Caco-2 (cell line): ENCODE measurements around the gene MAP3K19. TPM values are rescaled to one million over a fixed set of nuclear protein-coding genes. Genes with fewer than 3 reads are reported as not detected.

Source experiments
- BruUV-seq: library from RNA; stranded (reverse); fragments of 400-500 nt; replicated peaks from 2 replicates; lab custom pipeline; 2021; lab: Mats Ljungman, UMichigan
- CTCF ChIA-PET: fragments of 300-600 bp; sonication (Branson Sonifier 250); formaldehyde crosslinking; loops from one replicate; lab custom pipeline; 2022; ENCODE audit warnings: antibody characterized with exemption; lab: Charles Lee
- POLR2A ChIA-PET: fragments of 300-600 bp; sonication (Branson Sonifier 250); formaldehyde crosslinking; loops from one replicate; lab custom pipeline; 2022; ENCODE audit warnings: antibody characterized with exemption; lab: Charles Lee
- DNase-seq, 2 experiments: peaks; one replicate each; pipeline versions ENCODE4 v3.0.0 to v3.0.0-alpha.2; 2020 to 2022
- H3K27me3 ChIP-seq: replicated peaks from 2 replicates; pipeline ENCODE4 v1.6.0; 2011; ENCODE audit warnings: low read length; ENCODE audit not compliant: control insufficient read depth, insufficient read depth
- H3K36me3 ChIP-seq: 2 replicates; pipeline ENCODE4 v1.5.1; 2011; ENCODE audit warnings: low read length; ENCODE audit not compliant: control insufficient read depth, insufficient read depth
- H3K4me1 ChIP-seq: fragments of 250-450 bp; sonication (Bioruptor Pico); 2 replicates; pipeline ENCODE4 v1.5.1; 2020; ENCODE audit warnings: mild to moderate bottlenecking
- H3K4me3 ChIP-seq: 2 replicates; pipeline ENCODE4 v1.5.1; 2011; ENCODE audit warnings: low read depth, mild to moderate bottlenecking, control low read depth, low read length
- H3K9me3 ChIP-seq: fragments of 250-450 bp; sonication (Bioruptor Pico); 2 replicates; pipeline ENCODE4 v1.5.1; 2020; ENCODE audit warnings: mild to moderate bottlenecking, moderate library complexity
- H3K27ac Mint-ChIP-seq: one replicate; pipeline ENCODE4 v1.8.0; 2022; ENCODE audit warnings: mixed read lengths; ENCODE audit not compliant: unreplicated experiment
- H3K27me3 Mint-ChIP-seq: one replicate; pipeline ENCODE4 v1.8.0; 2022; ENCODE audit warnings: mixed read lengths; ENCODE audit not compliant: insufficient read depth, unreplicated experiment
- H3K36me3 Mint-ChIP-seq: one replicate; pipeline ENCODE4 v1.8.0; 2022; ENCODE audit warnings: mild to moderate bottlenecking, mixed read lengths; ENCODE audit not compliant: insufficient read depth, unreplicated experiment
- H3K4me1 Mint-ChIP-seq: one replicate; pipeline ENCODE4 v1.8.0; 2022; ENCODE audit warnings: low read depth, mixed read lengths; ENCODE audit not compliant: unreplicated experiment
- H3K4me3 Mint-ChIP-seq: one replicate; pipeline ENCODE4 v1.8.0; 2022; ENCODE audit warnings: mild to moderate bottlenecking, moderate library complexity, mixed read lengths; ENCODE audit not compliant: unreplicated experiment
- H3K9me3 Mint-ChIP-seq: one replicate; pipeline ENCODE4 v1.8.0; 2022; ENCODE audit warnings: mixed read lengths; ENCODE audit not compliant: unreplicated experiment
- intact Hi-C: fragments of 100-400 bp; cut with micrococcal nuclease; formaldehyde crosslinking; loops from one replicate; pipeline ENCODE4 v1.10.0; 2022; ENCODE audit not compliant: unreplicated experiment
- total RNA-seq: library from RNA; stranded (reverse); gene quantifications from 2 replicates; pipeline ENCODE4 v1.2.3, GENCODE V29; 2022
- TF ChIP-seq, protein P1 (sequence below), 2 experiments: fragments of 200-600 bp in 1 of 2; IDR thresholded peaks; 1 replicate in 1 of 2; 2 replicates in 1 of 2; pipeline versions ENCODE4 v1.5.1 to v1.8.0; 2011 to 2022; ENCODE audit warnings: antibody characterized with exemption in 1 of 2, control low read depth in 1 of 2, inconsistent platforms in 1 of 2, low read depth in 1 of 2, low read length in 1 of 2, mild to moderate bottlenecking in 1 of 2, moderate library complexity in 1 of 2; ENCODE audit not compliant: insufficient read depth in 1 of 2, severe bottlenecking in 1 of 2, unreplicated experiment in 1 of 2

Gene MAP3K19
- total RNA-seq, 1 experiment from 2014 or later: not detected

DNA sequence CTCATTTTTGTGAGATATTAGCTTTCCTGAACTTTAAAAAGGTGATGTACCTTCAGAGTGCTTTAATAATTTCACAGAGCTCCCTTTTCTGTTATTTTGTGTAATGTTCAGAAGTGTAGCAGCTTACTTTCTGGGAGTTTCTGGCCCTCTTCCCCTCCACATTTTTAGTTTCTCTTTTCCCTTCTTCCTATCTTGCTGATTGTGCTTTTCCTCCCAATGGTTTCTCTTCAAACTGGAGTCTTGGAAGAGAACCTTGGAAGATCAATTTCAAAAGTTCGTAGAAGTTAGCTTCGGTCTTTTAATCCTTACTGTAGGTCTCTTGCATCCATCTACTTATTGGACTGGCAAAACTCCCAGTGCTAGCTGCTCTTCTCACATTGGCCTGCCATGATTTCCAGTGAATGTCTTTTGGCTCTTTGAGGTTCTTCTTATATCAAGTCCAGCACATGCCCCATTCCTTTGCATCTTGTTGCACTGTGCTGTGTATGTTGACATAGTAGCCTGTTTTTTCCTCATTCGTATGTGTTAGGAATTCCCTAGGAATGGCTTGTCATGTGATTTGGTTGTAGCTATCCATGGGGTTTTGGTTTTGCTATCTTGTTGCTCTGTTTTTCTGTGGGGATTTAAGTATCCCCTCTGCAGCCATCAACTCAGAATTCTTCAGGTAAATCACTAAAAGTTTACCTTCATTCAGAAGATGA is 120.9 kb downstream of the MAP3K19 start:
- intact Hi-C loops: no loop called here
- H3K4me1 Mint-ChIP-seq: peaks cover 19% of the 10 kb centered on the region
- peak overlapping the region; percentile 10 for H3K27ac Mint-ChIP-seq
- POLR2A ChIA-PET: no interaction called here
- H3K4me1 ChIP-seq: no peaks in the 10 kb centered on the region
- H3K4me3 ChIP-seq: no peak overlapping the region
- CTCF ChIA-PET: no interaction called here
- H3K36me3 Mint-ChIP-seq: peaks cover 50% of the 10 kb centered on the region
- DNase-seq: no peak
- no peaks in the 10 kb centered on the region for H3K9me3 ChIP-seq
- TF ChIP-seq, protein P1, sequence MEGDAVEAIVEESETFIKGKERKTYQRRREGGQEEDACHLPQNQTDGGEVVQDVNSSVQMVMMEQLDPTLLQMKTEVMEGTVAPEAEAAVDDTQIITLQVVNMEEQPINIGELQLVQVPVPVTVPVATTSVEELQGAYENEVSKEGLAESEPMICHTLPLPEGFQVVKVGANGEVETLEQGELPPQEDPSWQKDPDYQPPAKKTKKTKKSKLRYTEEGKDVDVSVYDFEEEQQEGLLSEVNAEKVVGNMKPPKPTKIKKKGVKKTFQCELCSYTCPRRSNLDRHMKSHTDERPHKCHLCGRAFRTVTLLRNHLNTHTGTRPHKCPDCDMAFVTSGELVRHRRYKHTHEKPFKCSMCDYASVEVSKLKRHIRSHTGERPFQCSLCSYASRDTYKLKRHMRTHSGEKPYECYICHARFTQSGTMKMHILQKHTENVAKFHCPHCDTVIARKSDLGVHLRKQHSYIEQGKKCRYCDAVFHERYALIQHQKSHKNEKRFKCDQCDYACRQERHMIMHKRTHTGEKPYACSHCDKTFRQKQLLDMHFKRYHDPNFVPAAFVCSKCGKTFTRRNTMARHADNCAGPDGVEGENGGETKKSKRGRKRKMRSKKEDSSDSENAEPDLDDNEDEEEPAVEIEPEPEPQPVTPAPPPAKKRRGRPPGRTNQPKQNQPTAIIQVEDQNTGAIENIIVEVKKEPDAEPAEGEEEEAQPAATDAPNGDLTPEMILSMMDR (IDR thresholded peaks at IDR 0.05; ENCODE audit: insufficient read depth in 1 of 2, low read depth in 1 of 2, low read length in 1 of 2, severe bottlenecking in 1 of 2, unreplicated experiment in 1 of 2): no peak
- H3K9me3 Mint-ChIP-seq: no peaks in the 10 kb centered on the region
- no peaks in the 10 kb centered on the region for H3K27me3 Mint-ChIP-seq
- no peak overlapping the region for H3K4me3 Mint-ChIP-seq
- 0 out of 2 replicates have a peak, but pooled peaks cover 2% of the 10 kb centered on the region for H3K36me3 ChIP-seq
- BruUV-seq: no TSS peak
- no peaks in the 10 kb centered on the region for H3K27me3 ChIP-seq

DNA sequence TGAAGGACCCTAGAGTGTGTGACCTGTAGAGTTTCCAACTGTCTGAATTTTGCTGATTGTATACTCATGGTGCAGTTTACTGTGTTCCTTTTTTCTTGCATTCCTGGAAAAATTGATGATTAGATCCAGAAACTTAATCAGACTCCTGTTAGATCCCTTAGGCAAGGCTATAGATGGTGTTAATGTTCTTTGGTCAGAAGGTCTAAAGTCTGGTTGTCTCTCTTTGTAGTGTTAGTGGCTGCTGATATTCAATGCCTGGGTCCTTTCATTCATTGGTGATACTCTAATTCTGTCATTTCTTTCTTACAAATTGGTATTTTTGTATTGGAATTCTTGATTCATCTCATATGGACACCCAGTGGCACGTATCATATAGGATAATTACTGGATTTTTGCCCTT is 122.3 kb downstream of the MAP3K19 start:
- intact Hi-C loops: no loop called here
- peaks cover 19% of the 10 kb centered on the region for H3K4me1 Mint-ChIP-seq
- H3K36me3 ChIP-seq: 0 out of 2 replicates have a peak, but pooled peaks cover 2% of the 10 kb centered on the region
- ChIA-PET CTCF (no interaction called here), POLR2A (interaction anchor here (0.6 kb wide), 1 partner anchor 704 kb away, joined by 3 read pairs; no protein-coding TSS in a partner anchor)
- H3K9me3 ChIP-seq: no peaks in the 10 kb centered on the region
- no peaks in the 10 kb centered on the region for H3K27me3 ChIP-seq
- no peak for DNase-seq
- H3K27ac Mint-ChIP-seq: no peak overlapping the region
- TF ChIP-seq, protein P1 (IDR thresholded peaks at IDR 0.05; ENCODE audit: insufficient read depth in 1 of 2, low read depth in 1 of 2, low read length in 1 of 2, severe bottlenecking in 1 of 2, unreplicated experiment in 1 of 2): no peak
- H3K9me3 Mint-ChIP-seq: no peaks in the 10 kb centered on the region
- no TSS peak for BruUV-seq
- H3K27me3 Mint-ChIP-seq: no peaks in the 10 kb centered on the region
- no peak overlapping the region for H3K4me3 Mint-ChIP-seq
- H3K36me3 Mint-ChIP-seq: peaks cover 46% of the 10 kb centered on the region
- no peak overlapping the region for H3K4me3 ChIP-seq
- H3K4me1 ChIP-seq: 0 out of 2 replicates have a peak, but pooled peaks cover 3% of the 10 kb centered on the region

DNA sequence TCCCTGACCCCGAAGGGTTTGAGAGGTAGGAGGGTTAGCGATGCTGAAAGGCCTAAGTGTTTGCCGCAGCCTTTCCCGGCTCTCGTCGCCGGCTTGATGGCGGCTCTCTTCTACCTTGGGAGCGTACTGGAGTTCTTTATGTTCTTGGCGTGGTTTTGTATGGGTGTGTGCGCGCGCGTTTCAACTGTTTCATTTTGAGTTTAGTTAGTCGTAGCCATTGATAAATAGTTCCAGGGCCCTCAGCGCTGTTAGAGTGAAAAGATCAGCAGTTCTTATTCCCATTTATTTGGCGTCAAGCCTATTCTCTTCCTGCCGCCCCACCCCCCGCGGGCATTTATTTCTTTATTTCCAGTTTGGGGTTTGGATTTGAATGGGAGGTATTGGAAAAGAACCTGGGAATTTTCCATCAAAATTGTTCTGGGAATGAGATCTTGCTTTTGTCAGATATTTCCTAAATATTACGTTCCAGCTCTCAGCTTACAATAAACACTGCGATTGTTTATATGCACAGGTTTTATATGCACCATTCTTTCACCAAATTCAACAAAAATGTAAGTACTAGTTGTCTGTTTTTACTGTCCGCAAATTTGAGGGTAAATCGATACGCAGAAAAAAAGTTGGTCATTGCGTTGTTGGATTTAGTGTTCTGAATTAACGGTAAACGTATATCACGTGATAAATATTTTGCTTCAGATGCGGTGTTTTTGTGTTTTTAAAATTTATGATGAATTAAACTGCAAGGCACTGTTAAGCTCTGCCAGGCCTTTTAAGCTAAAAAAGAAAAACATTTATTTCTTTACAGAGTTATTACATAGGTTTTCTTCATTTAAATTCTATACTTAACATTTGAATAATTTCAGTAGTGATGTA is 127.7 kb downstream of the MAP3K19 start:
- no peaks in the 10 kb centered on the region for H3K27me3 Mint-ChIP-seq
- DNase-seq: no peak
- H3K4me1 Mint-ChIP-seq: peaks cover 1% of the 10 kb centered on the region
- peaks cover 37% of the 10 kb centered on the region for H3K36me3 Mint-ChIP-seq
- H3K9me3 Mint-ChIP-seq: no peaks in the 10 kb centered on the region
- H3K4me3 Mint-ChIP-seq: peak overlapping the region; percentile 92
- no TSS peak for BruUV-seq
- Histone ChIP-seq H3K4me1 (0 out of 2 replicates have a peak, but pooled peaks cover 8% of the 10 kb centered on the region), H3K9me3 (no peaks in the 10 kb centered on the region), H3K36me3 (no peaks in the 10 kb centered on the region), H3K27me3 (no peaks in the 10 kb centered on the region), H3K4me3 (peak overlapping the region; percentile 89)
- CTCF ChIA-PET: no interaction called here
- TF ChIP-seq, protein P1 (IDR thresholded peaks at IDR 0.05; ENCODE audit: insufficient read depth in 1 of 2, low read depth in 1 of 2, low read length in 1 of 2, severe bottlenecking in 1 of 2, unreplicated experiment in 1 of 2): no peak
- POLR2A ChIA-PET: interaction anchor here (1.0 kb wide), 1 partner anchor 611 kb away, joined by 6 read pairs; the partner anchor contains the start of genes R3HDM1 and ZRANB3
- peak overlapping the region; percentile 97 for H3K27ac Mint-ChIP-seq
- intact Hi-C loops: no loop called here
